ENCODE measurements around the gene GNG11. TPM values are rescaled to one million over a fixed set of nuclear protein-coding genes. Genes with fewer than 3 reads are reported as not detected.

The GNG11 gene
- total and polyA plus RNA-seq, 2 experiments from 2014 or later, result 1.6 to 6.3 TPM

DNA sequence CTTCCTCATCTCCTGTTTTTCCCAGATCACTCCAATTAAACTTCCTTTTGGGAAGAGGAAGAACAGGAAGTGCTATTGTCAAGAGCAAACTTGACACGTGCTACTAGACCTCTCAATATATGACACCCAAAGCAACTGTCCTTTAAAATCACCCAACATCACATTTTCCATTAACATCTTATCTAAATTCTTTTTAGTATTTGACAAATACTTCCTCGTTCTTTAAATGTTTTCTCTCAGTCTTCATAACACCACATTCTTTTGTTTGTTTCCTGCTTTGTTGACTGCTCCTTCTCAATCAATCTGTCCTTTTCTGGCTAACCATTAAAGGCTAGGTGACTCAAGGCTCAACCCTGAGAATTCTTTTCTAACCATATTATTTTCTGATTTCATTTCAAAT is 23.9 kb upstream of the GNG11 start:
- no peaks in the 10 kb centered on the region for H4K20me1 ChIP-seq (replicated peaks; ENCODE audit: insufficient read depth)
- no peak overlapping the region for H2AFZ ChIP-seq
- no peak overlapping the region for H3K4me3 ChIP-seq
- H3K79me2 ChIP-seq (replicated peaks; ENCODE audit: insufficient read depth), result no peaks in the 10 kb centered on the region
- H3K27me3 ChIP-seq (ENCODE audit: insufficient read depth), result no peaks in the 10 kb centered on the region
- H3F3A ChIP-seq (replicated peaks; ENCODE audit: low read depth), result no peaks in the 10 kb centered on the region
- Mint-ChIP-seq H3K9me3 (no peaks in the 10 kb centered on the region), H3K36me3 (ENCODE audit: low read depth) (no peaks in the 10 kb centered on the region), H3K27ac (no peak overlapping the region), H3K4me1 (no peaks in the 10 kb centered on the region; the same call in 2 of the 3 replicates), H3K27me3 (ENCODE audit: insufficient read depth, low read depth, poor library complexity) (no peaks in the 10 kb centered on the region), H3K4me3 (no peak overlapping the region)
- H3K9me2 ChIP-seq (ENCODE audit: insufficient read depth), result no peaks in the 10 kb centered on the region
- no peaks in the 10 kb centered on the region for H3K36me3 ChIP-seq (ENCODE audit: insufficient read depth)
- no peak overlapping the region for H3K27ac ChIP-seq (ENCODE audit: low read depth)
- DNase-seq (ENCODE audit: low spot score), result no peak
- no peak for ATAC-seq
- no peak for TF ChIP-seq POLR2AphosphoS5 (IDR thresholded peaks at IDR 0.05; ENCODE audit: low read depth)
- TF ChIP-seq, protein P1, sequence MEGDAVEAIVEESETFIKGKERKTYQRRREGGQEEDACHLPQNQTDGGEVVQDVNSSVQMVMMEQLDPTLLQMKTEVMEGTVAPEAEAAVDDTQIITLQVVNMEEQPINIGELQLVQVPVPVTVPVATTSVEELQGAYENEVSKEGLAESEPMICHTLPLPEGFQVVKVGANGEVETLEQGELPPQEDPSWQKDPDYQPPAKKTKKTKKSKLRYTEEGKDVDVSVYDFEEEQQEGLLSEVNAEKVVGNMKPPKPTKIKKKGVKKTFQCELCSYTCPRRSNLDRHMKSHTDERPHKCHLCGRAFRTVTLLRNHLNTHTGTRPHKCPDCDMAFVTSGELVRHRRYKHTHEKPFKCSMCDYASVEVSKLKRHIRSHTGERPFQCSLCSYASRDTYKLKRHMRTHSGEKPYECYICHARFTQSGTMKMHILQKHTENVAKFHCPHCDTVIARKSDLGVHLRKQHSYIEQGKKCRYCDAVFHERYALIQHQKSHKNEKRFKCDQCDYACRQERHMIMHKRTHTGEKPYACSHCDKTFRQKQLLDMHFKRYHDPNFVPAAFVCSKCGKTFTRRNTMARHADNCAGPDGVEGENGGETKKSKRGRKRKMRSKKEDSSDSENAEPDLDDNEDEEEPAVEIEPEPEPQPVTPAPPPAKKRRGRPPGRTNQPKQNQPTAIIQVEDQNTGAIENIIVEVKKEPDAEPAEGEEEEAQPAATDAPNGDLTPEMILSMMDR (conservative IDR thresholded peaks at IDR 0.05; ENCODE audit: low read depth in 2 of 2), result no peak
- TF ChIP-seq, protein P2, sequence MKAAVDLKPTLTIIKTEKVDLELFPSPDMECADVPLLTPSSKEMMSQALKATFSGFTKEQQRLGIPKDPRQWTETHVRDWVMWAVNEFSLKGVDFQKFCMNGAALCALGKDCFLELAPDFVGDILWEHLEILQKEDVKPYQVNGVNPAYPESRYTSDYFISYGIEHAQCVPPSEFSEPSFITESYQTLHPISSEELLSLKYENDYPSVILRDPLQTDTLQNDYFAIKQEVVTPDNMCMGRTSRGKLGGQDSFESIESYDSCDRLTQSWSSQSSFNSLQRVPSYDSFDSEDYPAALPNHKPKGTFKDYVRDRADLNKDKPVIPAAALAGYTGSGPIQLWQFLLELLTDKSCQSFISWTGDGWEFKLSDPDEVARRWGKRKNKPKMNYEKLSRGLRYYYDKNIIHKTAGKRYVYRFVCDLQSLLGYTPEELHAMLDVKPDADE (IDR thresholded peaks at IDR 0.05), result no peak
- no peak for TF ChIP-seq ZNF331 (CRISPR knock-in tag; IDR thresholded peaks at IDR 0.05; ENCODE audit: low read depth)
- TF ChIP-seq REST (IDR thresholded peaks at IDR 0.05; ENCODE audit: unreplicated experiment), result no peak
- no peak for TF ChIP-seq EZH2phosphoT487 (IDR thresholded peaks at IDR 0.05; ENCODE audit: unreplicated experiment)
- no peak for TF ChIP-seq CREB1 (CRISPR knock-in tag; IDR thresholded peaks at IDR 0.05; ENCODE audit: low read depth)
- TF ChIP-seq JUNB (IDR thresholded peaks at IDR 0.05; ENCODE audit: unreplicated experiment), result no peak
- no peak for TF ChIP-seq STAT1 (IDR thresholded peaks at IDR 0.05; ENCODE audit: unreplicated experiment)
- no peak for TF ChIP-seq NANOG (IDR thresholded peaks at IDR 0.05; ENCODE audit: borderline replicate concordance)
- no peak for TF ChIP-seq EZH2 (IDR thresholded peaks at IDR 0.05; ENCODE audit: low read depth, unreplicated experiment)
- no peak for TF ChIP-seq ZNF114 (CRISPR knock-in tag; IDR thresholded peaks at IDR 0.05)
- TF ChIP-seq, protein P3, sequence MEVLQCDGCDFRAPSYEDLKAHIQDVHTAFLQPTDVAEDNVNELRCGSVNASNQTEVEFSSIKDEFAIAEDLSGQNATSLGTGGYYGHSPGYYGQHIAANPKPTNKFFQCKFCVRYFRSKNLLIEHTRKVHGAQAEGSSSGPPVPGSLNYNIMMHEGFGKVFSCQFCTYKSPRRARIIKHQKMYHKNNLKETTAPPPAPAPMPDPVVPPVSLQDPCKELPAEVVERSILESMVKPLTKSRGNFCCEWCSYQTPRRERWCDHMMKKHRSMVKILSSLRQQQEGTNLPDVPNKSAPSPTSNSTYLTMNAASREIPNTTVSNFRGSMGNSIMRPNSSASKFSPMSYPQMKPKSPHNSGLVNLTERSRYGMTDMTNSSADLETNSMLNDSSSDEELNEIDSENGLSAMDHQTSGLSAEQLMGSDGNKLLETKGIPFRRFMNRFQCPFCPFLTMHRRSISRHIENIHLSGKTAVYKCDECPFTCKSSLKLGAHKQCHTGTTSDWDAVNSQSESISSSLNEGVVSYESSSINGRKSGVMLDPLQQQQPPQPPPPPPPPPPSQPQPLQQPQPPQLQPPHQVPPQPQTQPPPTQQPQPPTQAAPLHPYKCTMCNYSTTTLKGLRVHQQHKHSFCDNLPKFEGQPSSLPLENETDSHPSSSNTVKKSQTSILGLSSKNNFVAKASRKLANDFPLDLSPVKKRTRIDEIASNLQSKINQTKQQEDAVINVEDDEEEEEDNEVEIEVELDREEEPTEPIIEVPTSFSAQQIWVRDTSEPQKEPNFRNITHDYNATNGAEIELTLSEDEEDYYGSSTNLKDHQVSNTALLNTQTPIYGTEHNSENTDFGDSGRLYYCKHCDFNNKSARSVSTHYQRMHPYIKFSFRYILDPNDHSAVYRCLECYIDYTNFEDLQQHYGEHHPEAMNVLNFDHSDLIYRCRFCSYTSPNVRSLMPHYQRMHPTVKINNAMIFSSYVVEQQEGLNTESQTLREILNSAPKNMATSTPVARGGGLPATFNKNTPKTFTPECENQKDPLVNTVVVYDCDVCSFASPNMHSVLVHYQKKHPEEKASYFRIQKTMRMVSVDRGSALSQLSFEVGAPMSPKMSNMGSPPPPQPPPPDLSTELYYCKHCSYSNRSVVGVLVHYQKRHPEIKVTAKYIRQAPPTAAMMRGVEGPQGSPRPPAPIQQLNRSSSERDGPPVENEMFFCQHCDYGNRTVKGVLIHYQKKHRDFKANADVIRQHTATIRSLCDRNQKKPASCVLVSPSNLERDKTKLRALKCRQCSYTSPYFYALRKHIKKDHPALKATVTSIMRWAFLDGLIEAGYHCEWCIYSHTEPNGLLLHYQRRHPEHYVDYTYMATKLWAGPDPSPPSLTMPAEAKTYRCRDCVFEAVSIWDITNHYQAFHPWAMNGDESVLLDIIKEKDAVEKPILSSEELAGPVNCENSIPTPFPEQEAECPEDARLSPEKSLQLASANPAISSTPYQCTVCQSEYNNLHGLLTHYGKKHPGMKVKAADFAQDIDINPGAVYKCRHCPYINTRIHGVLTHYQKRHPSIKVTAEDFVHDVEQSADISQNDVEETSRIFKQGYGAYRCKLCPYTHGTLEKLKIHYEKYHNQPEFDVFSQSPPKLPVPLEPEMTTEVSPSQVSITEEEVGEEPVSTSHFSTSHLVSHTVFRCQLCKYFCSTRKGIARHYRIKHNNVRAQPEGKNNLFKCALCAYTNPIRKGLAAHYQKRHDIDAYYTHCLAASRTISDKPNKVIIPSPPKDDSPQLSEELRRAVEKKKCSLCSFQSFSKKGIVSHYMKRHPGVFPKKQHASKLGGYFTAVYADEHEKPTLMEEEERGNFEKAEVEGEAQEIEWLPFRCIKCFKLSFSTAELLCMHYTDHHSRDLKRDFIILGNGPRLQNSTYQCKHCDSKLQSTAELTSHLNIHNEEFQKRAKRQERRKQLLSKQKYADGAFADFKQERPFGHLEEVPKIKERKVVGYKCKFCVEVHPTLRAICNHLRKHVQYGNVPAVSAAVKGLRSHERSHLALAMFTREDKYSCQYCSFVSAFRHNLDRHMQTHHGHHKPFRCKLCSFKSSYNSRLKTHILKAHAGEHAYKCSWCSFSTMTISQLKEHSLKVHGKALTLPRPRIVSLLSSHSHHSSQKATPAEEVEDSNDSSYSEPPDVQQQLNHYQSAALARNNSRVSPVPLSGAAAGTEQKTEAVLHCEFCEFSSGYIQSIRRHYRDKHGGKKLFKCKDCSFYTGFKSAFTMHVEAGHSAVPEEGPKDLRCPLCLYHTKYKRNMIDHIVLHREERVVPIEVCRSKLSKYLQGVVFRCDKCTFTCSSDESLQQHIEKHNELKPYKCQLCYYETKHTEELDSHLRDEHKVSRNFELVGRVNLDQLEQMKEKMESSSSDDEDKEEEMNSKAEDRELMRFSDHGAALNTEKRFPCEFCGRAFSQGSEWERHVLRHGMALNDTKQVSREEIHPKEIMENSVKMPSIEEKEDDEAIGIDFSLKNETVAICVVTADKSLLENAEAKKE (CRISPR knock-in tag; IDR thresholded peaks at IDR 0.05), result no peak
- no peak overlapping the region for H3K4me2 ChIP-seq
- H3K4me1 ChIP-seq (ENCODE audit: insufficient read depth), result no peaks in the 10 kb centered on the region

Data from GM23338 (cell line).